HL-60/S4 (cell line): ENCODE measurements around the gene SULT4A1.

ENCODE experiments used
- in situ Hi-C: fragments of 300-500 bp; cut with MboI; formaldehyde crosslinking; loops from 2 replicates; pipeline ENCODE4 v1.14.3; 2022; ENCODE audit warnings: low sequenced_read_pairs

Gene SULT4A1

DNA sequence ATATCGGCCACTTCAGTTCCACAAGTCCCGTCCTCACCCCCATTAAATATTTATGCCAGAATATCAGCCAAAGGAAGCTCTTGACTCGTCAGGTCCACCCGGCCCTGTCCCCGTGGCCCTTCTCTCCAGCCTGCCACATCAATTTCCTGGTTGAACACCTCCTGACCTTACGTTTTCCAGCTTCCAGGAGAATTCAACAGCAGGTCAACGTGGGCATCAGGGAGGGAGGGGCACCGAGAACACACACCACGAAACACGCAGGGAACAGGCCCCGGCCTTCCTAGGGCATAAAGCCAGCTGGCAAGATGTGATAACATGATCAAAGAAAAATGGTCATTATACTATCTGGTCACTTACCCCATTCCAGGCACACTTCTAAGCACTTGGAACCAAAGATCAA is 15.3 kb downstream of the SULT4A1 start:
- in situ Hi-C loops: no loop called here

DNA sequence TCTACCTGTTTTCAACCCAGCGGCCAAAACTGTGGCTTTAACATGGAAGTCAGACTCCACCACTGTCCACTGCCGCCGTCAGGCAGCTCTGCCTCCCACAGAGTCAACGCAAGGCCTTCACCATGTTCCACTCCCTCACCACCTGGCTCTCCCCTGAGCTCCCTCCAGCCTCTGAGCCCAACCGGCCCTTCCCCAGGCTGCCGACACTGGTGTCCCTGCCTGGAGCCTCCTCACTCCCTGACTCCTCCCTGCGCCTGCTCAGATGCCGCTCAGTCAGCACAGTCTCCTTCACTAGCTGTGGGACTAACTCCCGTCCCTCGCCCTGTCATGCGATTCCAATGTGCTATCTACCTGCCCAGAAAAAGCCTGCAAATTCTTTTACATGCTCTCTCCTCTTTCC is 16.3 kb downstream of the SULT4A1 start:
- in situ Hi-C loops: no loop called here

DNA sequence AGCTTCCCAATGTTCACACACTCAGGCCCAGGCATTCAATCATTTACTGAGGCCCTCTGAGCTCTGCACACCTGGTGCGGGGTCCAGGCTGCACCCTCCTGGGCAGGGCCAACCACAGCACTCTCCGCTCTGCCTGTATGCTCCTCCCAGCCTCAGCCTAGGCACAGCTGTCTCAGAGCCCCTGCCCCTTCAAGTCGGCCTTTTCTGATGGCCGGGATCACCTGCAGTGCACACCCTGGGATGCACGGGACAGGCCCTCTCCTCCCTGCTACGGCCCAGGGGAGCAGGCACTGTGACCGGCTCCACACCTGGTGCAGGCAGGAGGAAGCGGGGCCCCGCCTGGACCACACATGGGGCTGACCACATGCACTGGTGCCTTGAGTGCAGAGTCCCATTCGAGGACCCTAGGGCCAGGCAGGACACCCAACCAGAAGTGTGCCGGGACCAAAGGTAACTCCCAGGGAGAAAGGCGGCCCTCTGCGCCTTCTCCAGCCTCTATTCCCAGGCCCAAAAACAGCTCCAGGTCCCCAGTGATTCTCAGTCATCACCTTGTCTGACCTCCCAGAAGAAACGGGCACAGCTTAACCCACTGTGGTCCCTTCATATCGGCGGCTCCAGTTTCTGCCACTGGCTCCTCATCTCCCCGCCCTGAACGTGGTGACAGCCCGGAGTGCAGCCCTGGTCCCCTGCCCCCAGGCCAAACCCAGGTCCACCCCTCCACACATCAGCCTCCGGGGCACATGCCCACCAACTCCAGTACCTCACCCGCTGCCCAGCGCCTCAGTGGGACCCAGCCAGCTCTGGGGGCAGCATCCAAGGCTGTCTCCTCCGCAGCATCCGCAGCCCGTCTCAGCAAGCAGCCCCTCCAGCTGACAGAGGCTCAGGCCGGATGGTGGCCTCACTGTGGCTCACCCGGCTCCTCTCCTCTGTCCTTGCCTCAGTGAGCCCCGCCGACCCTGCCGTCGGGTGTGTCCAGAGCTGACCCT is 17.5 kb downstream of the SULT4A1 start:
- in situ Hi-C loops: no loop called here

DNA sequence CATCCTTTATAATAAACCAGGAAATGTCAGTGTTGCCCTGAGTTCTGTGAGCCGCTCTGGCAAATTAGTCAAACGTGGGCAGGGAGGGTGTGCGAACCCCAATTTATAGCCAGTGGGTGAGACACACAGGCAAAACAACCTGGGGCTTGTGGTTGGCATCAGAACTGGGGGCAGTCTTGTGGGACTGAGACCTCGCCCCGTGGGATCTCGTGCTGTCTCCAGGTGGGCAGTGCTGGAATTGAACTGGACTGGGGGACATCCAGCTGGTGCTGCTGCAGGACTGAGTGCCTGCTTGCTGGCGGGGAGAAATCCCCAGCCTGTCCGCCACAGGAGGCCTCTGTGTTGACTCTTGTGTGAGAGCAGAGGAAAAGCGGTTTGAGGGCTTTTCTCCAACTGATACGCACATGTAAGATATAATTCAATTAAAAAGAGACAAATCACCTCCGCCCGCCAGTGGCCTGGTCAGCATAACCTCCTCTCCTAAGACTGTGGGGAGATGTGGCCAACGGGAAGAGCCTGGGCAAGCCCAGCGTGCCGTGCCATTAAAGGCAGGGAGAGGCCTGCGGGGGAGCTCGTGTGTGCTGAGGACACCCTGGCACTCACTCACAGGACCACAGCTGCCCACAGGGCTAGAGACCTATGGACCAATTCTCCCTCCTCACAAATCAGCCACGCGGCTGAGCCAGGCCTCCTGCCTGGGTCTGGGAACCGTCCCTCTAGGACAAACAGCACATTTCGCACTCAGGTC is 18.4 kb downstream of the SULT4A1 start:
- in situ Hi-C loops: no loop called here

DNA sequence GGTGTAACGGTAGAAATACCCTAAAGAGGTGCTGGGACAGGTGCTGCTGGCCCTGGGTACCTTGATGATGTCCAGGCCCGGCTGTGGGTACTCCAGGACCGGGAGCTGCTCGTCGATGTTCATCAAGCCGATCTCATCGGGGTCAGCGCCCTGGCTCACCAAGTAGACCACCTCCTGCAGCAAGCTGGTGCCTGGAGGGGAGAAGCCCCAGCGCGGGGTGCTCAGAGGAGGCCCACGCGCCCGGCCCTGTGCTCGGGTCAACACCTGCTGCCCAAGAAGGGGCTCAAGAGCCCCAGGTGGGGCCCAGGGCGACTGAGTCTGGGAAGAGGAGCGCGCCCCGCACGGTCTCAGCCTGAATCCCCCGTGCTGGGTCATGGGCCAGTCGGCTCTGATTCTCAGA is 20.6 kb downstream of the SULT4A1 start:
- in situ Hi-C loops: no loop called here

DNA sequence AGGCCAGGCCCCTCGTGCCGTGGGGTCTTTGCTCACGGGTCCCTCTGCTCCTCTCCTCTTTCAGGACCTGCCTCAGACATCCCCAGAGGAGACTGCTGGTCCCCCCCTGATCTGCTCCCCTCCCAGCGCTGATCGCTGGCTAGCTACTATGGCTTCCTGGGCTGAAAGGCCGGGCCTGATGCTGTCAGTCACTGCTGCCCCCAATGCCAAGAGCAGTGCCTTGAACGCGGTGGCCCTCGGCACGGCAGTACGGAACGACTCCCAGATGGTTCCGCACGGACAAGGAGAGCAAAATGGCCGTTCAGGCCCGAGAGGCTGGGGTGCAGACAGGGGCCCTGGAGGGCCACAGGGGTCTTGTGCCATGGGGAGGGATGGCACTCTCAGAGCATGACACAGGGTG is 21.5 kb downstream of the SULT4A1 start:
- in situ Hi-C loops: no loop called here

DNA sequence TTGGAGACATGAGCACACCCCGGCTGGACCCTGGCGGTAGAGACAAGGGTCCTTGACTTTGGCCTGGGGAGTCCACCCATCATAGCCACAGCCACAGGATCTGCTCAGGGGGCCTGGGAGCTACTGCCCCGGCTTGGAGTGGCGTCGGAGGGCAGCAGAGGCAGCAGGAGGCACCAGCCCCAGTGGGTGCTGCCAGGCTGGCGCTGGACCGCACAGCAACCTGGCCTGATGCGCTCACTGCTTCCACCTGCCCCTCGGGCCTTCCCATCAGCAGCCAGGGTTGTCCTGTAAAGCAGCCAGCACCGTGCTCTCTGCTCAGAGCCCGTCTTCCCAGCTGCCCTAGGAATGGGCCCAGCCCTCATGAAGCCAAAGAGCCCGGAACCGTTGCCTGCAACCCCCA is 21.9 kb downstream of the SULT4A1 start:
- in situ Hi-C loops: no loop called here

DNA sequence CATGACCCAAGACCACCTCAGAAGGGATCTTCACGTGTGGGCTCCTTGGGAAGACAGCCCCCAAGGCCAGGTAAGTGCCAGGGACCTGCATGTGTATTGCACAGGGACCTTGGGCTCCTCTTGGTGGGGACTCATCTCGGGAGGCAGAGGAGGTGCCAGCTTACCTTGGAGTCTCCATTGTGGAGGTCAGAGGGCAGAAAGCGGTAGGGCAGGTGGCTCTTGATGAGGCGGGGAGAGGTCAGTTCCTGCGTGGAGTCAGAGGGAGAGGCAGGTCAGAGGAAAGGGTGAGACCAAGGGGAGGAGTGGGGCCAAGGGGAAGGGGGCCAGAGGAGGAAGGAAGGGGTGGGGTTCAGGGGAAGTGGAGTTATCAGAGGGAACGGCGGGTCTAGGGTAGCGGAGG is 22.5 kb downstream of the SULT4A1 start:
- in situ Hi-C loops: no loop called here

DNA sequence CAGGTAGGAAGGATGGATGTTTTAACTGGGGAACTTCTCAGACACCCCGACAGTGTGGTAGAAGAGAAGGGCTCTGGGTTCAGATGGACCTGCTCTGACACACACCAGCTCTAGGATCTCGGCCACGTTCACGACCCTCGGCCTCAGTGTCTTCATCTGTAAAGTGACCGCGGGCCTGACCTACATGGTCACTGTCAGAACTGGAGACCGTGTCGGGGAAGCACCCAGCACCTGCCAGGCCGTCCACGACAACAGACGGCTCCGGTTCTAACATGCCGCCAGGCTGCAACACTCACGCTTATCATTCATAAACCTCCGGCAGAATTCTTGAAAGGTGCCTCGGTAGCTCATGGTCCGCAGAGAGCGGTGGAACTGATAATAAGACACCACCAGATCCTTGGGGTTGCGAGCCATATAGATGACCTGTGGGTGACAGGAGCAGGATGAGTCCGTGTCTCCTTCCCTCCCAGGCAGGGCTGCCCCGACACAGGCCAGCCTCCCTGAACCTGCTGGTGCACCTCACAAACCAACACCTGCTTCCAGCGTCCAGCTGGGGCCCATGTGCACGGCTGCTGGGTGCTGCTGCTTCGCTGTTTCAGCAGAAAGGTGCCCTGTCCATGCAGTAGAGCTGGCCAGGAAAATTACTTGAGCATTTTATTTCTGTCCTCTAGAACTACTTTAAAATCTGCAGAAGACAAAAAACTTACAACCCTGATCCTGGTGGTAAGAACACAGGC is 23.6 kb downstream of the SULT4A1 start:
- in situ Hi-C loops: no loop called here

DNA sequence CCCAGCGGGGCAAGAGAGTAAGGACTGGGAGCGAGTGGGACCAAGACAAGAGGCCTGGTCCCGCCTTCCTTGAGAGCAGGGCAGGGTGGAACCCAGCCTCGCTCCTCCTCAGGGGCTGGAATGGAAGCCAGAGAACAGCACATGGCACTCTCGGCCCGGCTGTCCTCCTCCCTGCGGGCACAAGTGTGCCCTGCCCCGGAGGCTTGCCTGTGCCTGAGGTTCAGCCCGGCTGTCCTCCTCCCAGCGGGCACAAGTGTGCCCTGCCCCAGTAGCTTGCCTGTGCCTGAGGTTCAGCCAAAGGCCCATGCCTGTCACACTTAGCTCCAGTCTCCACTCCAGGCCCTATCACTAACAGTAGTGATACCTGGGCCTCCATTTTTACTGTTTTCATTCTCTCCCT is 24.2 kb downstream of the SULT4A1 start:
- in situ Hi-C loops: no loop called here

DNA sequence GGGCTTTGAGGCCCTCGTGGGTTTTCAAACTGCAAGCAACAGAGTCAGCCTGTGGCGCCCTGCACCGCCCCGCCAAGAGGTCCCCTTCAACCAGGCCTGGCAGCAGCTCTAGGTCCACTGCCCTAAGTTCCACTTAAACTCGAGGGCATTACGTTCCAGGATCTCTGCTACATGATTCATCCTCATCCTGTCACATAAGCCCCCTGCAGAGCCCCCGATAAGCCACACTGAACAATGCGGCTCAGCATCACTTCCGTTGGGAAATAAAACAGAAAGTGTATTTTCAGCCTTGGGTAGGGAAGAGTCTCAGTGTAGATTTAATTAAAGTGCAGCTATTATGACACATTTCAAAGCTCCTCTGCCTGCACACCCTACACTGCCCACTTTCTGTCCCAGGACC is 24.6 kb downstream of the SULT4A1 start:
- in situ Hi-C loops: no loop called here

DNA sequence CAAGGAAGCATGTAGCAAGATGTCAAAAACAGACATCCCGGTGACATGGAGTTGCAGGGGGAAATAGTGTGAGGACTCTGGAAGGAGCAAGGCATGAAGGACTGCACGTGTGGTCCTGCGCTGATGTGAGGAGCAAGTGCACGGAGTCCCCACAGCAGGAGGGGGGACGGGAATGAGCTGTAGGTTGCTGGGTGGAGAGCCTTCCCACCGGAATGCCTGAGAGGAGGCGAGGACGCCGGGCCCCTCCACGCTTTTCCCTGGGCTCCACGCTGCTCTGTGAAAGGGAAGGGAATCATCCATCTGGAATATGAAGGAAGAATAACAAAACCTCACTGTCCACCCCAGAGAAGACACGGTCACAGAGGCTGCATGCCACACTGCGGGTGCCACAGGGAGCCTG is 26.6 kb downstream of the SULT4A1 start:
- in situ Hi-C loops: no loop called here

DNA sequence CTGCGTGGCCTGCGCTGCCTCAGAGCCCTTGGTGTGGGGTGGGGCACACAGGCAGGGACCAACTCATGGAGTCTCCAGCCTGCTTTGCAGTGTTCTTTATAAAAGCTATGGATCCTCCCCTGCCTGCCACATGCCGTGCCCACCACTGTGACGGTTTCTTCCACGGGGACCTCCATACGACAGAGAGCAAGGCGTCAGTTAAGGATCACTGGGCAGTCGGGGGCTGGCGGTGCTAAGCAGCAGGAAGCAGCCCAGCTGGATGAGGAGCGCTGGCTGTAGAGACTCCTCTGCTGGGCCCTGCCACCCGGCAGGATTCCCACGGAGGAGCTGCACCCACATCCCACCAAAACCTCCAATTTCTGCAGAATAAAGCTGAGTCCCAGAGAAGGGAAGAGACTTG is 27.1 kb downstream of the SULT4A1 start:
- in situ Hi-C loops: no loop called here

DNA sequence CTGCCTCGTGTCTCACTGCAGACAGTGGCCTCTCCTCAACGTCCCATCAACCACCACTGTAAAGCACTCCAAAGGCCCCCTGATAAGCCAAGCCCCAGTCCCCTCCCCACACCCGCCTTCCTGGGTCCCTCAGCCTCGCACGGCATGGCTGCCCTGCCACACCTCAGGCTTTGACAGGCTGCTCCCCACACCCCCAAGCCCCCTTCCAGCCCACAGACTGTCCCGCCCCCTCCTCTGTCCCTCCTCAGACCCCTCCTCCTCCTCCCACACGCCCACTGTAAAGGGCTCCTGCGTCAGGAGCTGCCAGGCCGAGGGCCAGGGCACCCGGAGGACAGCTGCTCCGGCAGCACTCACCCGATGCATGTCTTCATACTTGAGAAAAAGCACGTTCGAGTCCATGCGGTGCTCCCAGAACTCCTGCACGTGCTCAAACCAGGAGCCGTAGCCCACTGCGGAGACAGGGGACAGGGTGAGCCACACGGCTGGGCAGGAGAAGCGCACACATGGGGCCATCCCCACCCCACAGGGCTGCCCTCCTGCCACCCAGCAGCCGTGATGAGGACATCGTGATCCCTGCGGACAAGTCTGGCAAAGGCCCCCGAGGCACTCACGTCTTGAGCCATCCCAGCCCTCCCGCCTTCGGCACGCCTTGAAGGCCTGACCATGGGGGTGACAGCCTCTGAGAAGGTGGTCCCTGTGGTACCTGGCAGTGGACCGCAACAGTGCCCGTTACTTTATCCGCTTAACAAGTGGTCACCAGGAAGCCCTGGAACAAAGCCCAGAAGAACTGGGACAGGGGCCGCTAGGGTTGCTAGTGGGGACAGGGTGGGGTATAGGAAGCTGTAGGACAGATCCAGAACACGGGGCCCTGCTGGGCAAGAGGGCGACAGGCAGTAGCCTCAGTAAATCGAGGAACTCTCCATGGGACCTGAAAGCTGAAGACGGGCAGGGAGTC is 28.8 kb downstream of the SULT4A1 start:
- in situ Hi-C loops: no loop called here

DNA sequence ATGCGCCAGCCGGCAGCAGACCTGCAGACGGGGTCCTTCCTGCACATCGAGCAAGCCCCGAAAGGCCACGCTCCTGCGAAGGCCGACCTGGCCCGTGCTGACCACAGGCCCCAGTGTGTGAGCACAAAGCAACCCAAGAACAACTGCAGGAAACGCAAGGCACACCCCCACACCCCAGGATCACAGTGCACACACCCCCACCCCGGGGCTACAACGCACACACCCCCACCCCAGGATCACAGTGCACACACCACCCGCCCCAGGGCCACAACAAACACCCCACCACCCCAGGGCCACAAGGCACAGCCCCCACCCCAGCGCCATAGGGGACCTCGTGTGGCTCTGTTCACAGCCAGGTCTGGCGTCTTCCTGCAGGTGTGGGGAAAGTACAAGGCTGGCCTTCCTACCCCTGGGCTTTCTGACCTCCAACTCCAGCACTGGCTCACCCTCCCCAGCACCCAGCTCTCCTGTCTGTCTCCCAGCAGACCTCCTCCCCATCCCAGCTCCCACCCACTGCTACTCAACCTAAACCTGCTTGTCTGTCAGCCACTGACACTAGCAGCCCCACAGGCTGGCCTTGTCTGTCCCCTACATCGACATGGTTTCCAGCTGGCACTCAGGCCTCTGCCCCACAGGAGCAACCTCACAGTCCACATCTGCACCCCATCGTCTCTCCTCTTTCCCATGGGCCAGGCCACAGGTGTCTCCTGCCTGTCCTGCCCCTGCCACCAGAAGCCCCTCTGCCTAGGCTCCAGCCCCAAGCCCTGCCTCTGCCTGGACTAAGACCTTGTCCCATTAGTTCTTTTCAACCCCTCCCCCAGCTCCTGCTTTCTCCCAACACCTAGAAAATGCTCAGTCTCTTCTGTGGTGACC is 29.7 kb downstream of the SULT4A1 start:
- in situ Hi-C loops: no loop called here

DNA sequence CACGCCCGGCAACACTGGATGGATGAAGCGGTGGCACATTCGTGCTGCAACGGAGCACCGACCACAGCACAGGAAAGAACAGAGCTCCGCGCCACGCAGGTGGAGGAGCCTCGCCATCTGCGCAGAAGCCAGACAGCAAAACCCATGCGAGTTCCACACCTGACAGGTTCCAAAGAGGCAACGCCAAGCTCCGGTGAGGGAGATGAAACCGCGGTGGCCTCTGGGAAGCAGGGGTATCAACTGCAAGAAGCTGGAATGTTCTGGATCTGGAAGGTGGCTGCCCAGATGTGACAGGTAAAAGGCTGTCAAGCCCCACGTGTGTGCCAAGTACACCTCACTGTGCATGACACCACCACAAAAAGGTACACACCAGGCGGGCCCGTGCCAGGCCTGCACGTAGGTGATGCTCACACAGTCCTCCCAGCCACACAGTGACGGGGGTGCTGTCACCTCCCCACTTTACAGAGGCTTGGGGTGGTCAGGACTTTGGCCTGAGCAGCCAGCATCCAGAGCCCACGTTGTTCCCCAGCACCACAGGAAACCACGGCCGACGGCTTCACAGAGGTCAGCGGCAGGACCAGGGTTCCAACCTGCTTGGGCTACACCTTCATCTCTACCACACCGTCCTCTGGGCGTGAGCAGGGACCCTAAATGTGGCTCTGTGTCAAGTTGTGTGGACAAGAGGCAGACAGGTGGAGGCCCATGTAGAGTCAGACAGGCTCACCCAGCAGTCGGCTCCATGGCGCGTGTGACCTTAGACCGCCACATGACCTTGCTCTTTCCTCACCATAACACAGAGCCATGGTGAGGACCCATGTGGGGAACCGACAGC is 30.5 kb downstream of the SULT4A1 start:
- in situ Hi-C loops: no loop called here

DNA sequence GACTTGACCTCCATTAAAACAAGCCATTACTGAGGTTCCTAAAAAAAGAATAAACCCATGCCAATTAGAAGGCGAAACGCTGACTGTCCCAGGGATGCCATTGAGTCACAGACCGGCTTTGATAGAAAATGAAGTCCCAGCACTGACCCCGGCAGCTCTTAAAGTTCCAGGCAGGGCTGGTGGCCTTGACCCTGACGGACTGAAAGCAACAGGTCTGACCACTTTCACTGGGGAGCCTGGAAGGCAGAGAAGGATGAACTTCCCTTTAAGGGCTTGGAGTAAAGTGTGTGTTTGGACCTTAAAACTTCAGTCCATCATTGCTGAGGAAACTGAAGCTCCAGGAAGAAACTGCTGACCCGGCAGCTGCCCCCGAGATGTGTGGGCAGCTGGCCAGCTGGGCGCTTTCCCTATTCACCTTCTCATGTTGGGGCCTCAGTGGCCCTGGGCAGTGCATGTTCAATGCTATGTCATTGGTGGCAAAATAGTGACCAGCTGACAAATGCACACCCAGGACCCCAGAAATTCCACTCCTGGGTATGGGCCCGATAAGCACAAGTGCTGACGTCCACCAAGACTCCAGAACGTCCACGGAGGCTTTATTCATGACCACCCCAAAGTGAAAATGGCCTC is 31.3 kb downstream of the SULT4A1 start:
- in situ Hi-C loops: no loop called here
